ENCODE results near the gene MB. TPM values are rescaled to one million over a fixed set of nuclear protein-coding genes. Genes with fewer than 3 reads are reported as not detected.

The MB gene
- total RNA-seq, 1 donor from 2014 or later: not detected

- no peak for TF ChIP-seq CTCF (IDR thresholded peaks at IDR 0.05; ENCODE audit: unreplicated experiment)
- Mint-ChIP-seq H3K36me3 (no peaks in the 10 kb centered on the region), H3K9me3 (no peaks in the 10 kb centered on the region), H3K27ac (no peak overlapping the region), H3K4me3 (no peak overlapping the region), H3K27me3 (ENCODE audit: low read depth) (peaks cover 10% of the 10 kb centered on the region), H3K4me1 (peaks cover 17% of the 10 kb centered on the region)
- DNase-seq (ENCODE audit: low spot score in 2 of 2, unreplicated experiment in 2 of 2): no peak
These were observed 56.8 kb downstream of the MB start for GRCh38 chr22:35560366-35560765.

GRCh38 chr22:35559354-35560005 is 57.6 kb downstream of the MB start:
- no peaks in the 10 kb centered on the region for H3K36me3 Mint-ChIP-seq
- TF ChIP-seq CTCF (IDR thresholded peaks at IDR 0.05; ENCODE audit: unreplicated experiment): no peak
- no peak overlapping the region for H3K27ac Mint-ChIP-seq
- H3K27me3 Mint-ChIP-seq (ENCODE audit: low read depth): peaks cover 10% of the 10 kb centered on the region
- H3K4me1 Mint-ChIP-seq: peaks cover 20% of the 10 kb centered on the region
- no peaks in the 10 kb centered on the region for H3K9me3 Mint-ChIP-seq
- no peak overlapping the region for H3K4me3 Mint-ChIP-seq
- no peak for DNase-seq (ENCODE audit: low spot score in 2 of 2, unreplicated experiment in 2 of 2)

- no peak overlapping the region for H3K4me3 Mint-ChIP-seq
- H3K4me1 Mint-ChIP-seq: peaks cover 20% of the 10 kb centered on the region
- no peaks in the 10 kb centered on the region for H3K36me3 Mint-ChIP-seq
- H3K27ac Mint-ChIP-seq: no peak overlapping the region
- H3K27me3 Mint-ChIP-seq (ENCODE audit: low read depth): peaks cover 10% of the 10 kb centered on the region
- DNase-seq (ENCODE audit: low spot score in 2 of 2, unreplicated experiment in 2 of 2): no peak
- no peak for TF ChIP-seq CTCF (IDR thresholded peaks at IDR 0.05; ENCODE audit: unreplicated experiment)
- H3K9me3 Mint-ChIP-seq: no peaks in the 10 kb centered on the region
These were observed 58.4 kb downstream of the MB start for GRCh38 chr22:35558719-35559118.

GRCh38 chr22:35558031-35558430 is 59.1 kb downstream of the MB start:
- H3K27me3 Mint-ChIP-seq (ENCODE audit: low read depth): peaks cover 10% of the 10 kb centered on the region
- H3K4me3 Mint-ChIP-seq: no peak overlapping the region
- TF ChIP-seq CTCF (IDR thresholded peaks at IDR 0.05; ENCODE audit: unreplicated experiment): no peak
- peaks cover 16% of the 10 kb centered on the region for H3K4me1 Mint-ChIP-seq
- no peaks in the 10 kb centered on the region for H3K9me3 Mint-ChIP-seq
- no peak for DNase-seq (ENCODE audit: low spot score in 2 of 2, unreplicated experiment in 2 of 2)
- H3K27ac Mint-ChIP-seq: no peak overlapping the region
- H3K36me3 Mint-ChIP-seq: no peaks in the 10 kb centered on the region

Other genes starting within 250 kb of the MB start
- gene HMOX1, start 236.2 kb downstream of the MB start, total RNA-seq: 1.6 to 2.8 TPM (median 1.6 TPM) in 3 replicates
- 50.5 to 59.7 TPM (median 52.1 TPM) in 3 replicates for gene MCM5, start 217.2 kb downstream of the MB start, total RNA-seq
- 0.14 to 0.20 TPM in 2 of 3 replicates, not detected in the other for gene RASD2, start 76.5 kb downstream of the MB start, total RNA-seq
- 1.1 to 1.2 TPM (median 1.2 TPM) in 3 replicates for gene APOL6, start 31.1 kb upstream of the MB start, total RNA-seq
- not detected in 3 replicates for gene APOL5, start 100.5 kb upstream of the MB start, total RNA-seq

Data from mesothelial cell of epicardium (in vitro differentiated cells).